MM.1S (cell line): ENCODE measurements around the gene PRSS8.

Experiments
- EZH2 ChIP-seq: fragments of 300-600 bp; sonication (generic); optimal IDR thresholded peaks from 2 replicates; pipeline ENCODE3; 2017; ENCODE audit warnings: low read depth, mild to moderate bottlenecking, antibody characterized with exemption, low read length, mixed read lengths
- TF ChIP-seq, protein P1 (sequence below): fragments of 300-600 bp; sonication (generic); IDR thresholded peaks from 2 replicates; pipeline ENCODE4 v1.5.1; 2016; ENCODE audit warnings: antibody characterized with exemption, low read length, mixed read lengths

DNA sequence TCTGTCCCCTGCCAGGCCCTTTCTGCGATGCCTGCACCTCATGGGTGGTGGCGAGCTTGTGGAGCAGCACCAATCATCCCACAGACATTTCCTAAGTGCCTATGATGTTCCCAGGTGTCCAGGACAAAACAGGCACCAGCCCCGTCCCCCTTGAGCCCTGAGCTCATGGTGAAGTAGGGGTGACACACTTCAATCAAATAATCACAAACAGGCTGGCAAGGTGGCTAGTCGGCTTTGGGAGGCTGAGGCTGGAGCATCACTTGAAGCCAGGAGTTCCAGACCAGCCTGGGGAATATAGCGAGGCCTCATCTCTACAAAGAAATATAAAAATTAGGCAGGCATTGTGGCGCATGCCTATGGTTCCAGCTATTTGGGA lies 748 bp upstream of the PRSS8 start:
- TF ChIP-seq, protein P1, sequence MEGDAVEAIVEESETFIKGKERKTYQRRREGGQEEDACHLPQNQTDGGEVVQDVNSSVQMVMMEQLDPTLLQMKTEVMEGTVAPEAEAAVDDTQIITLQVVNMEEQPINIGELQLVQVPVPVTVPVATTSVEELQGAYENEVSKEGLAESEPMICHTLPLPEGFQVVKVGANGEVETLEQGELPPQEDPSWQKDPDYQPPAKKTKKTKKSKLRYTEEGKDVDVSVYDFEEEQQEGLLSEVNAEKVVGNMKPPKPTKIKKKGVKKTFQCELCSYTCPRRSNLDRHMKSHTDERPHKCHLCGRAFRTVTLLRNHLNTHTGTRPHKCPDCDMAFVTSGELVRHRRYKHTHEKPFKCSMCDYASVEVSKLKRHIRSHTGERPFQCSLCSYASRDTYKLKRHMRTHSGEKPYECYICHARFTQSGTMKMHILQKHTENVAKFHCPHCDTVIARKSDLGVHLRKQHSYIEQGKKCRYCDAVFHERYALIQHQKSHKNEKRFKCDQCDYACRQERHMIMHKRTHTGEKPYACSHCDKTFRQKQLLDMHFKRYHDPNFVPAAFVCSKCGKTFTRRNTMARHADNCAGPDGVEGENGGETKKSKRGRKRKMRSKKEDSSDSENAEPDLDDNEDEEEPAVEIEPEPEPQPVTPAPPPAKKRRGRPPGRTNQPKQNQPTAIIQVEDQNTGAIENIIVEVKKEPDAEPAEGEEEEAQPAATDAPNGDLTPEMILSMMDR = no peak
- TF ChIP-seq EZH2 = no peak
